Kidney epithelial cell (primary cell): Measurements from ENCODE around the gene LNX1. TPM values are rescaled to one million over a fixed set of nuclear protein-coding genes. Genes with fewer than 3 reads are reported as not detected.

Source experiments
- DNase-seq: peaks from one replicate; pipeline ENCODE4 v3.0.0-alpha.2; 2010; ENCODE audit warnings: low read depth
- H3K27me3 ChIP-seq: 2 replicates; pipeline ENCODE4 v1.6.0; 2011; ENCODE audit warnings: low read length; ENCODE audit not compliant: control insufficient read depth, insufficient read depth
- H3K36me3 ChIP-seq: 2 replicates; pipeline ENCODE4 v1.5.1; 2011; ENCODE audit warnings: low read length; ENCODE audit not compliant: control insufficient read depth, insufficient read depth
- H3K4me3 ChIP-seq: 2 replicates; pipeline ENCODE4 v1.5.1; 2011; ENCODE audit warnings: low read depth, mild to moderate bottlenecking, control low read depth, low read length
- total RNA-seq: library from RNA; depleted of rRNA; stranded (reverse); fragments of >200 nt; gene quantifications from 2 replicates; pipeline ENCODE4 v1.2.3, GENCODE V29; 2015
- TF ChIP-seq, protein P1 (sequence below): IDR thresholded peaks from 2 replicates; pipeline ENCODE4 v1.5.1; 2011; ENCODE audit warnings: mild to moderate bottlenecking, moderate library complexity, low read length, control low read depth, inconsistent platforms; ENCODE audit not compliant: insufficient read depth, poor library complexity, severe bottlenecking

Gene LNX1
- total RNA-seq, 1 donor from 2014 or later, result 6.9 TPM

- H3K36me3 ChIP-seq, result no peaks in the 10 kb centered on the region
- no peaks in the 10 kb centered on the region for H3K27me3 ChIP-seq
- no peak overlapping the region for H3K4me3 ChIP-seq
- no peak for DNase-seq
- TF ChIP-seq, protein P1, sequence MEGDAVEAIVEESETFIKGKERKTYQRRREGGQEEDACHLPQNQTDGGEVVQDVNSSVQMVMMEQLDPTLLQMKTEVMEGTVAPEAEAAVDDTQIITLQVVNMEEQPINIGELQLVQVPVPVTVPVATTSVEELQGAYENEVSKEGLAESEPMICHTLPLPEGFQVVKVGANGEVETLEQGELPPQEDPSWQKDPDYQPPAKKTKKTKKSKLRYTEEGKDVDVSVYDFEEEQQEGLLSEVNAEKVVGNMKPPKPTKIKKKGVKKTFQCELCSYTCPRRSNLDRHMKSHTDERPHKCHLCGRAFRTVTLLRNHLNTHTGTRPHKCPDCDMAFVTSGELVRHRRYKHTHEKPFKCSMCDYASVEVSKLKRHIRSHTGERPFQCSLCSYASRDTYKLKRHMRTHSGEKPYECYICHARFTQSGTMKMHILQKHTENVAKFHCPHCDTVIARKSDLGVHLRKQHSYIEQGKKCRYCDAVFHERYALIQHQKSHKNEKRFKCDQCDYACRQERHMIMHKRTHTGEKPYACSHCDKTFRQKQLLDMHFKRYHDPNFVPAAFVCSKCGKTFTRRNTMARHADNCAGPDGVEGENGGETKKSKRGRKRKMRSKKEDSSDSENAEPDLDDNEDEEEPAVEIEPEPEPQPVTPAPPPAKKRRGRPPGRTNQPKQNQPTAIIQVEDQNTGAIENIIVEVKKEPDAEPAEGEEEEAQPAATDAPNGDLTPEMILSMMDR, result no peak
These were observed 14.5 kb downstream of the LNX1 start for GRCh38 chr4:53576676-53577372.

DNA sequence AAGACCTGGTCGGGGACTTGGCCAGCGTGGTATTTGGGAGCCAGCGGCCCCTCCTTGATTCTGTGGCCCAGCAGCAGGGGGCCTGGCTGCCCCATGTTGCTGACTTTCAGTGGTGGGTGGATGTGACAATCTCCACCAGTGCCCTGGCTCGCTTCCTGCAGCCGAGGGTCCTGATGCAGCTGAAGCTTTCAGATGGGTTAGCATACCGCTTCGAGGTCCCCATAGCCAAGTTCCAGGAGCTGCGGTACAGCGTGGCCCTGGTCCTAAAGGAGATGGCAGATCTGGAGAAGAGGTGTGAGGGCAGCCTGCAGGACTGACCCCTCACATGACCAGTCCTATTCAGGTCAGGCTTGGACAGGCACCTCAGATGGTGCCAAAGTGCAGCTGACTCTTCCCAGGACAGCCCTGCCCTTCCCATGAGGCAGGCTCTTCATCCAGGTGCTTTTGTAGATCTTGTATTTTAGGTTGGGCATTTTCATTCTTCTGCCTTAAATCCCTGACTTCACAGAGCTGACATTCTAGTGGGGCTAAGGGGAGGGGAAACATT lies 15.1 kb downstream of the LNX1 start:
- DNase-seq, result no peak
- TF ChIP-seq, protein P1, result no peak
- no peaks in the 10 kb centered on the region for H3K27me3 ChIP-seq
- no peak overlapping the region for H3K4me3 ChIP-seq
- H3K36me3 ChIP-seq, result no peaks in the 10 kb centered on the region

DNA sequence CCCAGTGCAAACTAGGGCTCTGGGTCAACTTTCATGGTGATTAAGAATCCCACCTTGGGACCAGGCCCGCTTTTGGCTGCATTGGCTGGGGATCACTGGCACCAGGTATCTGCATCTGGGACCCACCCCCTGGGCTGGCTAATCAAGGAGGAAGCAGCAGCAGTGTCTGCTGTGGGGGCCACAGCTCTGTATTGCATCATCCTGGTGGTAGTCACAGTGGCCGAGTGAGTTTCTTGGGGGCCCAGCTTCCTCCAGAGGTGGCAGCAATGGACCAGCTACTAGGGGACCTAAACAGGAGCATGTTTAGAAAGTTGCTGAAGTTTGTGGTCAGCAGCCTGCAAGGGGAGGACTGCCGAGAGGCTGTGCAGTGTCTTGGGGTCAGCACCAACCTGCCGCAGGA lies 15.7 kb downstream of the LNX1 start:
- Histone ChIP-seq H3K36me3 (no peaks in the 10 kb centered on the region), H3K4me3 (no peak overlapping the region), H3K27me3 (no peaks in the 10 kb centered on the region)
- DNase-seq, result no peak
- TF ChIP-seq, protein P1, result no peak

DNA sequence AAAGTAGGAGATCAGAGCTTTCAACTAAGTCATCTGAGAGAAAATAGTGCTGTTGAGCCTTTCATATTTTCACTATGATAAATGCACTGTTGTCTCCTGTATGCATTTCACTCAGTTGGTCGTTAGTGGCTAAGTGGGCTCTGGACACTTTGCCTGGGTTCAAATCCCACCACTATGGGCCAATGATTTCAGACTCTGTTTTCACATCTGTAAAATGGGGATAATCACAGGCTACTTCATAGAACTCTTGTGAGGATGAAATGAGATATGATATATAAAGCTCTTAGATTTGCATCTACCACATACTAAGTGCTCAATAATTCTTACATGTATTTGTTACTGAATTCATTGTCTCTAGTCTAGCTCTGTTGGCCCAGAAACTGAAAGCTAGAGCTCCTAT lies 16.8 kb downstream of the LNX1 start:
- TF ChIP-seq, protein P1, result no peak
- Histone ChIP-seq H3K36me3 (no peaks in the 10 kb centered on the region), H3K27me3 (no peaks in the 10 kb centered on the region), H3K4me3 (no peak overlapping the region)
- DNase-seq, result no peak

GRCh38 chr4:53573696-53574095 lies 17.6 kb downstream of the LNX1 start:
- no peak overlapping the region for H3K4me3 ChIP-seq
- no peak for DNase-seq
- no peaks in the 10 kb centered on the region for H3K27me3 ChIP-seq
- H3K36me3 ChIP-seq, result no peaks in the 10 kb centered on the region
- TF ChIP-seq, protein P1, result no peak

- DNase-seq, result no peak
These were observed 18.7 kb downstream of the LNX1 start for GRCh38 chr4:53572600-53572994.

More at GRCh38 chr4:53572600-53572994, 18.7 kb downstream of the LNX1 start:
- Histone ChIP-seq H3K36me3 (no peaks in the 10 kb centered on the region), H3K4me3 (no peak overlapping the region), H3K27me3 (no peaks in the 10 kb centered on the region)
- TF ChIP-seq, protein P1, result no peak
